ENCODE measurements around the gene GPAT3.

GRCh38 chr4:83639849-83640493 lies 104.1 kb downstream of the GPAT3 start:
- TF ChIP-seq EP300 (IDR thresholded peaks at IDR 0.05), result no peak
- TF ChIP-seq POLR2AphosphoS5 (IDR thresholded peaks at IDR 0.05), result peak in 1 of 4 donors; percentile 12
- TF ChIP-seq, protein P1, sequence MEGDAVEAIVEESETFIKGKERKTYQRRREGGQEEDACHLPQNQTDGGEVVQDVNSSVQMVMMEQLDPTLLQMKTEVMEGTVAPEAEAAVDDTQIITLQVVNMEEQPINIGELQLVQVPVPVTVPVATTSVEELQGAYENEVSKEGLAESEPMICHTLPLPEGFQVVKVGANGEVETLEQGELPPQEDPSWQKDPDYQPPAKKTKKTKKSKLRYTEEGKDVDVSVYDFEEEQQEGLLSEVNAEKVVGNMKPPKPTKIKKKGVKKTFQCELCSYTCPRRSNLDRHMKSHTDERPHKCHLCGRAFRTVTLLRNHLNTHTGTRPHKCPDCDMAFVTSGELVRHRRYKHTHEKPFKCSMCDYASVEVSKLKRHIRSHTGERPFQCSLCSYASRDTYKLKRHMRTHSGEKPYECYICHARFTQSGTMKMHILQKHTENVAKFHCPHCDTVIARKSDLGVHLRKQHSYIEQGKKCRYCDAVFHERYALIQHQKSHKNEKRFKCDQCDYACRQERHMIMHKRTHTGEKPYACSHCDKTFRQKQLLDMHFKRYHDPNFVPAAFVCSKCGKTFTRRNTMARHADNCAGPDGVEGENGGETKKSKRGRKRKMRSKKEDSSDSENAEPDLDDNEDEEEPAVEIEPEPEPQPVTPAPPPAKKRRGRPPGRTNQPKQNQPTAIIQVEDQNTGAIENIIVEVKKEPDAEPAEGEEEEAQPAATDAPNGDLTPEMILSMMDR (IDR thresholded peaks at IDR 0.05), result peak; percentile 75 to 83 (median 78)
